Measurements from ENCODE around the gene ATP8B3.
A peak's percentile ranks its signal among the peaks of the same experiment; 100 is the strongest.

The ATP8B3 gene

GRCh38 chr19:1747285-1748114, 64.6 kb downstream of the ATP8B3 start (continued):
- TF ChIP-seq ZNF488 (tag by site-specific recombination; IDR thresholded peaks at IDR 0.05) (no peak), ZNF24 (tag by site-specific recombination; IDR thresholded peaks at IDR 0.05) (peak; percentile 79; the same call in 1 of the 2 replicates), ZNF311 (tag by site-specific recombination; IDR thresholded peaks at IDR 0.05; ENCODE audit: borderline replicate concordance) (no peak), ZNF146 (tag by site-specific recombination; IDR thresholded peaks at IDR 0.05) (no peak), ZNF623 (tag by site-specific recombination; IDR thresholded peaks at IDR 0.05) (peak; percentile 8; the same call in 1 of the 2 replicates), ZNF175 (tag by site-specific recombination; IDR thresholded peaks at IDR 0.05) (no peak), BCL11B (tag by site-specific recombination; IDR thresholded peaks at IDR 0.05; ENCODE audit: low read depth) (no peak), ZNF544 (tag by site-specific recombination; IDR thresholded peaks at IDR 0.05) (no peak), ZNF394 (tag by site-specific recombination; IDR thresholded peaks at IDR 0.05; ENCODE audit: borderline replicate concordance) (peak; percentile 38), ZFHX2 (tag by site-specific recombination; conservative IDR thresholded peaks at IDR 0.05) (peak; percentile 95), KLF1 (tag by site-specific recombination; IDR thresholded peaks at IDR 0.05) (peak; percentile 77), ZNF366 (tag by site-specific recombination; conservative IDR thresholded peaks at IDR 0.05) (peak; percentile 91), ZNF112 (tag by site-specific recombination; IDR thresholded peaks at IDR 0.05) (no peak), ZNF768 (tag by site-specific recombination; IDR thresholded peaks at IDR 0.05) (no peak), ZXDB (tag by site-specific recombination; IDR thresholded peaks at IDR 0.05) (peak; percentile 66; the same call in 1 of the 2 replicates), ZNF157 (tag by site-specific recombination; IDR thresholded peaks at IDR 0.05) (no peak), ZNF692 (tag by site-specific recombination; IDR thresholded peaks at IDR 0.05) (no peak), SP3 (tag by site-specific recombination; IDR thresholded peaks at IDR 0.05) (peak; percentile 83), ZNF155 (tag by site-specific recombination; IDR thresholded peaks at IDR 0.05) (no peak), ZNF169 (tag by site-specific recombination; IDR thresholded peaks at IDR 0.05) (peak; percentile 11; the same call in 1 of the 2 replicates), SP2 (tag by site-specific recombination; IDR thresholded peaks at IDR 0.05) (peak; percentile 87), PATZ1 (tag by site-specific recombination; IDR thresholded peaks at IDR 0.05) (peak; percentile 71; the same call in 1 of the 2 replicates), ZNF521 (tag by site-specific recombination; IDR thresholded peaks at IDR 0.05) (no peak), GLI2 (tag by site-specific recombination; IDR thresholded peaks at IDR 0.05; ENCODE audit: borderline replicate concordance, low read depth) (no peak), ZNF23 (tag by site-specific recombination; IDR thresholded peaks at IDR 0.05; ENCODE audit: borderline replicate concordance) (no peak; the same call in 1 of the 2 replicates), ZNF580 (tag by site-specific recombination; IDR thresholded peaks at IDR 0.05) (0 out of 2 replicates have a peak, but pooled peaks have one; percentile 30), ZBTB1 (tag by site-specific recombination; IDR thresholded peaks at IDR 0.05) (peak; percentile 67; the same call in 1 of the 2 replicates), ZBTB21 (tag by site-specific recombination; IDR thresholded peaks at IDR 0.05) (peak; percentile 55), ZNF302 (tag by site-specific recombination; IDR thresholded peaks at IDR 0.05; ENCODE audit: low read depth) (no peak), SCRT2 (tag by site-specific recombination; IDR thresholded peaks at IDR 0.05) (peak; percentile 49), ATF2 (tag by site-specific recombination; IDR thresholded peaks at IDR 0.05; ENCODE audit: low read depth) (no peak)

Measured in HEK293 (cell line).